Loucy (cell line): ENCODE data around the gene SULT1B1.
A peak's percentile ranks its signal among the peaks of the same experiment; 100 is the strongest.

ENCODE experiments used
- H2AFZ ChIP-seq: fragments of 200-600 bp; sonication (generic); 2 replicates; pipeline ENCODE4 v1.6.0; 2016; ENCODE audit warnings: antibody characterized with exemption, mild to moderate bottlenecking, low read length, moderate library complexity
- H3F3A ChIP-seq: fragments of 200-600 bp; 2 replicates; pipeline ENCODE4 v1.6.0; 2016; ENCODE audit warnings: antibody characterized with exemption, low read depth, mild to moderate bottlenecking
- H3K27me3 ChIP-seq: fragments of 200-600 bp; sonication (generic); 2 replicates; pipeline ENCODE4 v1.6.1; 2014; ENCODE audit warnings: low read length, mild to moderate bottlenecking; ENCODE audit not compliant: insufficient read depth, poor library complexity, severe bottlenecking
- H3K36me3 ChIP-seq: fragments of 200-600 bp; sonication (generic); 2 replicates; pipeline ENCODE4 v1.6.1; 2016; ENCODE audit warnings: low read length; ENCODE audit not compliant: insufficient read depth
- H3K4me1 ChIP-seq: fragments of 200-600 bp; sonication (generic); 2 replicates; pipeline ENCODE4 v1.5.1; 2014; ENCODE audit warnings: low read length, mild to moderate bottlenecking; ENCODE audit not compliant: insufficient read depth, poor library complexity, severe bottlenecking
- H3K4me2 ChIP-seq: fragments of 200-600 bp; sonication (generic); 2 replicates; pipeline ENCODE4 v1.6.0; 2014; ENCODE audit warnings: antibody characterized with exemption, low read length, low read depth, mild to moderate bottlenecking; ENCODE audit not compliant: poor library complexity, severe bottlenecking
- H3K4me3 ChIP-seq: fragments of 200-600 bp; sonication (generic); 2 replicates; pipeline ENCODE4 v1.5.1; 2014; ENCODE audit warnings: low read length, mild to moderate bottlenecking, mixed read lengths; ENCODE audit not compliant: poor library complexity, severe bottlenecking
- H3K79me2 ChIP-seq: fragments of 200-600 bp; sonication (generic); 2 replicates; pipeline ENCODE4 v1.6.1; 2014; ENCODE audit warnings: low read length; ENCODE audit not compliant: insufficient read depth
- H3K9ac ChIP-seq: fragments of 200-600 bp; sonication (generic); 2 replicates; pipeline ENCODE4 v1.6.0; 2014; ENCODE audit warnings: mild to moderate bottlenecking, low read depth, low read length, moderate library complexity; ENCODE audit not compliant: poor library complexity, severe bottlenecking
- H3K9me2 ChIP-seq: fragments of 200-600 bp; sonication (generic); replicated peaks from 2 replicates; pipeline ENCODE4 v1.6.1; 2016; ENCODE audit warnings: low read depth, low read length, mixed read lengths
- H3K9me3 ChIP-seq: fragments of 200-600 bp; sonication (generic); 2 replicates; pipeline ENCODE4 v1.6.1; 2014; ENCODE audit warnings: mild to moderate bottlenecking, antibody characterized with exemption, low read length, low read depth; ENCODE audit not compliant: insufficient read depth
- H4K20me1 ChIP-seq: fragments of 200-600 bp; sonication (generic); 2 replicates; pipeline ENCODE4 v1.6.0; 2014; ENCODE audit warnings: antibody characterized with exemption, low read length, mild to moderate bottlenecking; ENCODE audit not compliant: insufficient read depth, poor library complexity, severe bottlenecking
- EZH2phosphoT487 ChIP-seq: fragments of 200-600 bp; IDR thresholded peaks from 2 replicates; pipeline ENCODE4 v1.6.1; 2018; ENCODE audit warnings: antibody characterized with exemption, mild to moderate bottlenecking, moderate library complexity, borderline replicate concordance
- TF ChIP-seq, protein P1 (sequence below): fragments of 200-600 bp; sonication (generic); conservative IDR thresholded peaks from 2 replicates; pipeline ENCODE4 v1.5.1; 2014; ENCODE audit warnings: mild to moderate bottlenecking, antibody characterized with exemption, low read length

The SULT1B1 gene

GRCh38 chr4:69760455-69760854 is at the start of gene SULT1B1:
Gene SULT1B1 (minus strand): TSS chr4:69760620. CDS start chr4:69755217, 5,403 bp downstream.
- TF ChIP-seq EZH2phosphoT487, result no peak
- TF ChIP-seq, protein P1, sequence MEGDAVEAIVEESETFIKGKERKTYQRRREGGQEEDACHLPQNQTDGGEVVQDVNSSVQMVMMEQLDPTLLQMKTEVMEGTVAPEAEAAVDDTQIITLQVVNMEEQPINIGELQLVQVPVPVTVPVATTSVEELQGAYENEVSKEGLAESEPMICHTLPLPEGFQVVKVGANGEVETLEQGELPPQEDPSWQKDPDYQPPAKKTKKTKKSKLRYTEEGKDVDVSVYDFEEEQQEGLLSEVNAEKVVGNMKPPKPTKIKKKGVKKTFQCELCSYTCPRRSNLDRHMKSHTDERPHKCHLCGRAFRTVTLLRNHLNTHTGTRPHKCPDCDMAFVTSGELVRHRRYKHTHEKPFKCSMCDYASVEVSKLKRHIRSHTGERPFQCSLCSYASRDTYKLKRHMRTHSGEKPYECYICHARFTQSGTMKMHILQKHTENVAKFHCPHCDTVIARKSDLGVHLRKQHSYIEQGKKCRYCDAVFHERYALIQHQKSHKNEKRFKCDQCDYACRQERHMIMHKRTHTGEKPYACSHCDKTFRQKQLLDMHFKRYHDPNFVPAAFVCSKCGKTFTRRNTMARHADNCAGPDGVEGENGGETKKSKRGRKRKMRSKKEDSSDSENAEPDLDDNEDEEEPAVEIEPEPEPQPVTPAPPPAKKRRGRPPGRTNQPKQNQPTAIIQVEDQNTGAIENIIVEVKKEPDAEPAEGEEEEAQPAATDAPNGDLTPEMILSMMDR, result no peak
- Histone ChIP-seq H3K9ac (peak within 1 kb of the TSS; percentile 14), H2AFZ (peak within 1 kb of the TSS; percentile 85), H3K79me2 (no peaks in the 10 kb centered on the region), H4K20me1 (no peaks in the 10 kb centered on the region), H3F3A (no peaks in the 10 kb centered on the region), H3K36me3 (no peaks in the 10 kb centered on the region), H3K4me1 (peaks cover 28% of the 10 kb centered on the region), H3K9me2 (no peaks in the 10 kb centered on the region), H3K4me3 (peak within 1 kb of the TSS; percentile 48), H3K27me3 (no peaks in the 10 kb centered on the region), H3K4me2 (peak within 1 kb of the TSS; percentile 61), H3K9me3 (no peaks in the 10 kb centered on the region)

DNA sequence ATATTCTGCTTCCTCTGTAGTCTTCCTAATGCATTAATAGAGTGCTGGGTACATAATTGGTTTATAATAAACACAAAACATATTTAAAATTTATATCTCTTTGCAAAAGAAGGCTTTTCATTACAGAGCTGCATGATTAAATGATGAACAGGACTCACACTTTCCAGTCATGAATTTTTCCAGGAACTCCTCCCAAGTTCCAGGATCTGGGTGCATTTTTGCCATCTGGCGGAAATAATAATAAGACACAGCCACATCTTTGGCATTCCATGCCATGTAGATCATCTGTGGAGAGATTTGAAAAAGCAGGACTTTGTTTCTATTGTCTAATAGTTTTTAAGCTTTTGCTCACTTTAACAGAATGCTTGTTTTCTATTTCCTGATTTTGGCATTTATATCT is 40.2 kb upstream of the SULT1B1 start:
- Histone ChIP-seq H3K79me2 (no peaks in the 10 kb centered on the region), H3K4me1 (no peaks in the 10 kb centered on the region), H3K4me2 (no peak overlapping the region), H3K4me3 (no peak overlapping the region), H3K27me3 (no peaks in the 10 kb centered on the region), H3K9me3 (no peaks in the 10 kb centered on the region), H4K20me1 (no peaks in the 10 kb centered on the region), H3K9me2 (0 out of 2 replicates have a peak, but pooled peaks cover 4% of the 10 kb centered on the region), H3K9ac (no peak overlapping the region), H3F3A (no peaks in the 10 kb centered on the region), H3K36me3 (no peaks in the 10 kb centered on the region), H2AFZ (no peak overlapping the region)
- TF ChIP-seq, protein P1, result no peak
- no peak for TF ChIP-seq EZH2phosphoT487

DNA sequence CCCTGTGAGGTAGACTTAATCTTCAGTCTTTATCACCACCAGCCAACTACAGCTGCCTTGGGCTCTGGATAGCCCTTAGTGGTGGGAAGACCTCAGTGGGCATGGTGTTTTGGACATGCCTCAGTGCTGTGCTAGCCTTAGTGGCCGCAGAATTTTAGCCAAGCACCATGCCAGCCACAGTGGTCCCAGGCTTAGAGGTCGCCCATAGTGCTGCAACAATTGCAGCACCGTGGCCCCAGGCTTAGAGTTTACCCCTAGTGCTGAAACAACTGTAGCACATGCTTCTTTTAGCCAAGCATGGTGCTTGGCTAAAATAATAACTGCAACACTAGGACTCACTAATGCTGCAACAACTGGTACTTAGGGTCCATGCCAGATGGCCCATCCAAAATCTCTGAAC is 38.9 kb upstream of the SULT1B1 start:
- Histone ChIP-seq H4K20me1 (no peaks in the 10 kb centered on the region), H3K79me2 (no peaks in the 10 kb centered on the region), H3K9ac (no peak overlapping the region), H3K9me2 (0 out of 2 replicates have a peak, but pooled peaks cover 4% of the 10 kb centered on the region), H3K4me1 (no peaks in the 10 kb centered on the region), H3K4me2 (no peak overlapping the region), H3K36me3 (no peaks in the 10 kb centered on the region), H3K9me3 (no peaks in the 10 kb centered on the region), H3K27me3 (no peaks in the 10 kb centered on the region), H2AFZ (no peak overlapping the region), H3K4me3 (no peak overlapping the region), H3F3A (no peaks in the 10 kb centered on the region)
- no peak for TF ChIP-seq EZH2phosphoT487
- TF ChIP-seq, protein P1, result no peak
